GM12878 (cell line): ENCODE measurements around the gene LRIT3. TPM values are rescaled to one million over a fixed set of nuclear protein-coding genes. Genes with fewer than 3 reads are reported as not detected.

Source experiments
- ATAC-seq: fragments of 200-7000 bp; cut with Tn5 transposase; 3 replicates; pipeline ENCODE4 v1.9.1; 2020; ENCODE audit warnings: mild to moderate bottlenecking, moderate library complexity
- BruUV-seq: library from RNA; stranded (reverse); fragments of 400-500 nt; replicated peaks from 2 replicates; lab custom pipeline; 2021; lab: Mats Ljungman, UMichigan
- CTCF ChIA-PET: fragments of 300-600 bp; sonication (Branson Sonifier 250); formaldehyde crosslinking; extraction: SDS; loops from one replicate; lab custom pipeline; 2021; ENCODE audit warnings: inconsistent platforms; lab: Yijun Ruan, JAX
- POLR2A ChIA-PET: fragments of 350-600 bp; formaldehyde crosslinking; extraction: SDS; loops from one replicate; lab custom pipeline; 2021; ENCODE audit warnings: inconsistent platforms; lab: Charles Lee
- RAD21 ChIA-PET: fragments of 300-600 bp; sonication (Branson Sonifier 250); formaldehyde crosslinking; loops from one replicate; lab custom pipeline; 2023; ENCODE audit warnings: antibody characterized with exemption; ENCODE audit not compliant: unreplicated experiment; lab: Charles Lee
- SMC1A ChIA-PET: fragments of 300-600 bp; sonication (Branson Sonifier 250); formaldehyde crosslinking; loops from one replicate; lab custom pipeline; 2023; ENCODE audit not compliant: unreplicated experiment, uncharacterized antibody; lab: Charles Lee
- DNase-seq: peaks from one replicate; pipeline ENCODE4 v3.0.0-alpha.2; 2011; ENCODE audit warnings: low read depth, low spot score
- FAIRE-seq: peaks from 3 replicates; lab custom pipeline; 2011; peaks lifted over from hg19 to GRCh38; lab: Jason Lieb, UNC
- H2AFZ ChIP-seq: 2 replicates; pipeline ENCODE4 v1.6.0; 2011; ENCODE audit warnings: low read depth, low read length, control low read depth; ENCODE audit not compliant: control insufficient read depth
- H3K27ac ChIP-seq: 2 replicates; pipeline ENCODE4 v1.5.1; 2011; ENCODE audit warnings: control low read depth; ENCODE audit not compliant: control insufficient read depth, insufficient read depth
- H3K27me3 ChIP-seq, 2 experiments: replicated peaks in 1 of 2; 2 replicates each; pipeline versions ENCODE4 v1.6.0 to v1.6.1; 2011; ENCODE audit warnings: low read length in 1 of 2; ENCODE audit not compliant: control insufficient read depth in 2 of 2, insufficient read depth in 2 of 2
- H3K36me3 ChIP-seq, 2 experiments: 2 replicates each; pipeline ENCODE4 v1.5.1; 2011; ENCODE audit warnings: low read length in 1 of 2; ENCODE audit not compliant: control insufficient read depth in 2 of 2, insufficient read depth in 2 of 2
- H3K4me1 ChIP-seq: 2 replicates; pipeline ENCODE4 v1.6.1; 2011; ENCODE audit warnings: mild to moderate bottlenecking, low read length, moderate library complexity, mixed read lengths; ENCODE audit not compliant: control insufficient read depth, insufficient read depth
- H3K4me2 ChIP-seq: 2 replicates; pipeline ENCODE4 v1.6.0; 2011; ENCODE audit warnings: control low read depth; ENCODE audit not compliant: control insufficient read depth, insufficient read depth
- H3K4me3 ChIP-seq: fragments of 200-600 bp; sonication (generic); 2 replicates; pipeline ENCODE4 v1.5.1; 2016
- H3K79me2 ChIP-seq: 2 replicates; pipeline ENCODE4 v1.6.0; 2011; ENCODE audit warnings: low read length; ENCODE audit not compliant: control insufficient read depth, insufficient read depth
- H3K9ac ChIP-seq: 2 replicates; pipeline ENCODE4 v1.8.0; 2011; ENCODE audit warnings: low read length, control low read depth, mixed read lengths; ENCODE audit not compliant: control insufficient read depth, insufficient read depth
- H3K9me3 ChIP-seq: replicated peaks from 3 replicates; pipeline ENCODE4 v1.5.1; 2011; ENCODE audit warnings: mild to moderate bottlenecking, low read length; ENCODE audit not compliant: control insufficient read depth, insufficient read depth
- H4K20me1 ChIP-seq: 2 replicates; pipeline ENCODE4 v1.6.0; 2011; ENCODE audit not compliant: control insufficient read depth, insufficient read depth
- EGR1 ChIP-seq, 2 experiments: IDR thresholded peaks; 1 replicate in 1 of 2; 2 replicates in 1 of 2; pipeline ENCODE4 v1.6.1; 2011 to 2012; ENCODE audit warnings: low read depth in 2 of 2, low read length in 2 of 2, borderline replicate concordance in 1 of 2, mild to moderate bottlenecking in 1 of 2, moderate library complexity in 1 of 2
- EP300 ChIP-seq, 2 experiments: fragments of 150-350 bp in 1 of 2; IDR thresholded peaks; 2 replicates each; pipeline ENCODE4 v1.6.1; 2011 to 2012; ENCODE audit warnings: low read depth in 2 of 2, low read length in 2 of 2, borderline replicate concordance in 1 of 2, improper control_type of control experiment in 1 of 2, inconsistent platforms in 1 of 2; ENCODE audit not compliant: control insufficient read depth in 1 of 2
- IKZF2 ChIP-seq, 2 experiments: fragments of 450-650 bp; IDR thresholded peaks; 2 replicates each; pipeline ENCODE4 v1.6.1; 2017; ENCODE audit warnings: mild to moderate bottlenecking in 2 of 2, moderate library complexity in 2 of 2
- IRF4 ChIP-seq: IDR thresholded peaks from 2 replicates; pipeline ENCODE4 v1.6.1; 2011; ENCODE audit warnings: low read depth, low read length
- MYC ChIP-seq: IDR thresholded peaks from 2 replicates; pipeline ENCODE4 v1.6.1; 2011; ENCODE audit warnings: mild to moderate bottlenecking, low read length, moderate library complexity, inconsistent platforms; ENCODE audit not compliant: insufficient read depth, insufficient replicate concordance, insufficient read length, severe bottlenecking
- STAT1 ChIP-seq: fragments of 450-650 bp; conservative IDR thresholded peaks from 2 replicates; pipeline ENCODE4 v1.6.1; 2014; ENCODE audit warnings: antibody characterized with exemption, mild to moderate bottlenecking
- SUPT20H ChIP-seq: IDR thresholded peaks from 2 replicates; pipeline ENCODE4 v1.6.1; 2011; ENCODE audit warnings: low read depth, mild to moderate bottlenecking, low read length, moderate library complexity, borderline replicate concordance; ENCODE audit not compliant: control insufficient read depth
- TCF3 ChIP-seq: IDR thresholded peaks from 2 replicates; pipeline ENCODE4 v1.6.1; 2012; ENCODE audit warnings: low read depth, mild to moderate bottlenecking, low read length, borderline replicate concordance; ENCODE audit not compliant: insufficient read depth
- TCF7 ChIP-seq: IDR thresholded peaks from 2 replicates; pipeline ENCODE4 v1.6.1; 2014; ENCODE audit warnings: antibody characterized with exemption, borderline replicate concordance
- USF1 ChIP-seq: IDR thresholded peaks from 2 replicates; pipeline ENCODE4 v1.6.1; 2011; ENCODE audit warnings: borderline replicate concordance, low read depth, mild to moderate bottlenecking, moderate library complexity, mixed read lengths, low read length; ENCODE audit not compliant: insufficient read depth; ENCODE audit errors: extremely low read length
- ZBED1 ChIP-seq: IDR thresholded peaks from 2 replicates; pipeline ENCODE4 v1.6.1; 2016; ENCODE audit warnings: borderline replicate concordance
- ZNF207 ChIP-seq: fragments of 450-650 bp; IDR thresholded peaks from 2 replicates; pipeline ENCODE4 v1.6.1; 2014; ENCODE audit warnings: antibody characterized with exemption, mild to moderate bottlenecking, borderline replicate concordance
- WGBS: methylation state at CpG from one replicate; pipeline ENCODE4 v1.1.6; 2016; ENCODE audit warnings: low lambda C conversion rate; ENCODE audit not compliant: insufficient replicate concordance, insufficient coverage; ENCODE audit errors: missing lambda C conversion rate; 5-methylcytosine and 5-hydroxymethylcytosine counted together
- in situ Hi-C: fragments of 300-500 bp; cut with MboI; formaldehyde crosslinking; loops from 9 replicates; pipeline ENCODE4 v1.14.3; 2018; ENCODE audit warnings: mixed read lengths
- intact Hi-C: fragments of 100-400 bp; cut with micrococcal nuclease; formaldehyde crosslinking; loops from one replicate; pipeline ENCODE4 v1.14.2; 2022; ENCODE audit not compliant: unreplicated experiment
- polyA plus RNA-seq, 11 experiments: library from polyadenylated mRNA; depleted of rRNA in 4 of 11; unstranded in 6 of 11; stranded (reverse) in 5 of 11; fragments of >200 nt; fragmentation: Nextera tagmentation in 4 of 11; fragmentation: Illumina TruSeq in 1 of 11; extraction: Ambion mirVana in 4 of 11; extraction: Trizol in 1 of 11; gene quantifications; 1 replicate in 1 of 11; 2 replicates in 10 of 11; pipeline versions ENCODE4 v1.2.1 to v1.2.3, GENCODE V29; 2011 to 2016; ENCODE audit warnings: inconsistent platforms in 2 of 11, missing spikeins in 2 of 11, low read depth in 1 of 11
- total RNA-seq, 4 experiments: library from RNA; depleted of rRNA in 3 of 4; stranded (reverse); fragments of >200 nt in 3 of 4; fragmentation: Illumina TruSeq in 1 of 4; extraction: Trizol in 1 of 4; gene quantifications; 2 replicates each; pipeline versions ENCODE4 v1.2.1 to v1.2.3, GENCODE V29; 2013 to 2021
- TF ChIP-seq, protein P1 (sequence below): fragments of 450-650 bp; IDR thresholded peaks from 2 replicates; pipeline ENCODE4 v1.6.1; 2017; ENCODE audit warnings: low read depth, mild to moderate bottlenecking, moderate library complexity

Gene LRIT3
- total and polyA plus RNA-seq, 10 of the 15 experiments (the other 5 are each of a cell fraction or from before 2014, with no cell fraction given) = 0.04 to 0.20 (median 0.10) TPM; not detected in 6

DNA sequence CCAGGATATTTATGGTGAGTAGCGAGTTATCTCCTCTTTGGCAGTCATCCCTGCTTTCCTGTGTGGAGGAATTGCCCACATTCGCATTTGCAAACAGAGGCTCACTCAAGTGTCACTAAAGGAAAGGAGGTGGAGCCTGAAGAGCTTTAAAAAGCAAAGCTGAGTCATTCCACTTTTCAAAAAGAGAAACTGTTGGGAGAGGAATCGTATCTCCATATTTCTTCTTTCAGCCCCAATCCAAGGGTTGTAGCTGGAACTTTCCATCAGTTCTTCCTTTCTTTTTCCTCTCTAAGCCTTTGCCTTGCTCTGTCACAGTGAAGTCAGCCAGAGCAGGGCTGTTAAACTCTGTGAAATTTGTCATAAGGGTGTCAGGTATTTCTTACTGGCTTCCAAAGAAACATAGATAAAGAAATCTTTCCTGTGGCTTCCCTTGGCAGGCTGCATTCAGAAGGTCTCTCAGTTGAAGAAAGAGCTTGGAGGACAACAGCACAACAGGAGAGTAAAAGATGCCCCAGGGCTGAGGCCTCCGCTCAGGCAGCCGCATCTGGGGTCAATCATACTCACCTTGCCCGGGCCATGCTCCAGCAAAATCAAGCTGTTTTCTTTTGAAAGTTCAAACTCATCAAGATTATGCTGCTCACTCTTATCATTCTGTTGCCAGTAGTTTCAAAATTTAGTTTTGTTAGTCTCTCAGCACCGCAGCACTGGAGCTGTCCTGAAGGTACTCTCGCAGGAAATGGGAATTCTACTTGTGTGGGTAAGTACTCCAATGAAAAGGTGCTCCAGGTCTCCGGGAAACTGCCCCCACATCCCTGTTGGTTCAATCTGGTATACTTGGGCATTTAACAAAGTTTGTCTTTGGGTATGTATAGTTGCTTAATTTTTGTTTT lies 65.0 kb downstream of the LRIT3 start, which contains the start of gene EGF:
Gene EGF (plus strand): TSS at position 178 of the 890 bp plus-strand sequence. CDS start 453 bp downstream, at position 631.
- Histone ChIP-seq H3K27me3 (peaks cover 2 to 9% of the 10 kb centered on the region in 2 experiments; a peak in 2 of 4 replicates), H3K4me1 (no peaks in the 10 kb centered on the region), H3K79me2 (no peaks in the 10 kb centered on the region), H3K4me2 (0 out of 2 replicates have a peak within 1 kb of the TSS, but pooled peaks have one; percentile 38), H3K9ac (no peak within 1 kb of the TSS), H3K36me3 (no peaks in the 10 kb centered on the region), H3K9me3 (no peaks in the 10 kb centered on the region), H3K27ac (no peak within 1 kb of the TSS), H3K4me3 (no peak within 1 kb of the TSS), H2AFZ (no peak within 1 kb of the TSS), H4K20me1 (no peaks in the 10 kb centered on the region)
- ATAC-seq (no peak), DNase-seq (no peak), FAIRE-seq (no peak)
- SMC1A ChIA-PET = interaction anchor here (0.5 to 0.7 kb wide), 2 partner anchors 118 to 228 kb away, joined by 3 read pairs; no protein-coding TSS in a partner anchor
- TF ChIP-seq STAT1 (no peak), IKZF2 (IDR thresholded peaks at IDR 0.05) (no peak), USF1 (no peak), ZNF207 (no peak), SUPT20H (no peak), IRF4 (no peak), MYC (no peak), TCF7 (no peak), TCF3 (no peak), ZBED1 (no peak), EP300 (IDR thresholded peaks at IDR 0.05; ENCODE audit: borderline replicate concordance in 1 of 2, control insufficient read depth in 1 of 2, low read depth in 2 of 2, low read length in 2 of 2) (no peak), EGR1 (IDR thresholded peaks at IDR 0.05; ENCODE audit: borderline replicate concordance in 1 of 2, low read depth in 2 of 2, low read length in 2 of 2) (no peak)
- TF ChIP-seq, protein P1, sequence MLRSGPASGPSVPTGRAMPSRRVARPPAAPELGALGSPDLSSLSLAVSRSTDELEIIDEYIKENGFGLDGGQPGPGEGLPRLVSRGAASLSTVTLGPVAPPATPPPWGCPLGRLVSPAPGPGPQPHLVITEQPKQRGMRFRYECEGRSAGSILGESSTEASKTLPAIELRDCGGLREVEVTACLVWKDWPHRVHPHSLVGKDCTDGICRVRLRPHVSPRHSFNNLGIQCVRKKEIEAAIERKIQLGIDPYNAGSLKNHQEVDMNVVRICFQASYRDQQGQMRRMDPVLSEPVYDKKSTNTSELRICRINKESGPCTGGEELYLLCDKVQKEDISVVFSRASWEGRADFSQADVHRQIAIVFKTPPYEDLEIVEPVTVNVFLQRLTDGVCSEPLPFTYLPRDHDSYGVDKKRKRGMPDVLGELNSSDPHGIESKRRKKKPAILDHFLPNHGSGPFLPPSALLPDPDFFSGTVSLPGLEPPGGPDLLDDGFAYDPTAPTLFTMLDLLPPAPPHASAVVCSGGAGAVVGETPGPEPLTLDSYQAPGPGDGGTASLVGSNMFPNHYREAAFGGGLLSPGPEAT = no peak
- intact Hi-C loops (no loop called here), in situ Hi-C loops (no loop called here)
- WGBS = 53% methylated on average over 9 of the region's 9 CpGs
- CTCF ChIA-PET = no interaction called here
- no TSS peak for BruUV-seq
- RAD21 ChIA-PET = no interaction called here
- POLR2A ChIA-PET = no interaction called here
